H7 (cell line): ENCODE results near the gene SHISA2. TPM values are rescaled to one million over a fixed set of nuclear protein-coding genes. Genes with fewer than 3 reads are reported as not detected.

ENCODE experiments used
- DNase-seq: peaks from one replicate; pipeline ENCODE4 v3.0.0; 2012
- H3K27me3 ChIP-seq: 2 replicates; pipeline ENCODE4 v1.6.0; 2011; ENCODE audit warnings: mild to moderate bottlenecking, low read length; ENCODE audit not compliant: control insufficient read depth, insufficient read depth
- H3K36me3 ChIP-seq: replicated peaks from 2 replicates; pipeline ENCODE4 v1.5.1; 2011; ENCODE audit warnings: low read length; ENCODE audit not compliant: control insufficient read depth, insufficient read depth
- H3K4me3 ChIP-seq: 2 replicates; pipeline ENCODE4 v1.5.1; 2011; ENCODE audit warnings: low read depth, mild to moderate bottlenecking, control low read depth, low read length, moderate library complexity; ENCODE audit not compliant: insufficient read depth
- total RNA-seq: library from RNA; depleted of rRNA; stranded (reverse); fragments of >200 nt; shearing (Covaris generic); gene quantifications from 2 replicates; pipeline ENCODE4 v1.2.3, GENCODE V29; 2014; rRNA removed

The SHISA2 gene
- total RNA-seq, 1 experiment from 2014 or later, result 59.8 TPM

- Histone ChIP-seq H3K36me3 (no peaks in the 10 kb centered on the region), H3K27me3 (no peaks in the 10 kb centered on the region), H3K4me3 (no peak overlapping the region)
- DNase-seq, result no peak
These were observed 33.7 kb downstream of the SHISA2 start for GRCh38 chr13:26017932-26018665.

GRCh38 chr13:26017196-26017921, 34.5 kb downstream of the SHISA2 start:
- no peak for DNase-seq
- no peaks in the 10 kb centered on the region for H3K27me3 ChIP-seq
- no peaks in the 10 kb centered on the region for H3K36me3 ChIP-seq
- H3K4me3 ChIP-seq, result no peak overlapping the region

GRCh38 chr13:26016189-26016588, 35.6 kb downstream of the SHISA2 start:
- no peak for DNase-seq
- Histone ChIP-seq H3K36me3 (no peaks in the 10 kb centered on the region), H3K4me3 (no peak overlapping the region), H3K27me3 (no peaks in the 10 kb centered on the region)

- Histone ChIP-seq H3K36me3 (no peaks in the 10 kb centered on the region), H3K27me3 (no peaks in the 10 kb centered on the region), H3K4me3 (no peak overlapping the region)
- no peak for DNase-seq
These were observed 36.3 kb downstream of the SHISA2 start for GRCh38 chr13:26015271-26016125.

- H3K27me3 ChIP-seq, result no peaks in the 10 kb centered on the region
- no peak for DNase-seq
- H3K4me3 ChIP-seq, result no peak overlapping the region; the same call in 1 of the 2 replicates
- no peaks in the 10 kb centered on the region for H3K36me3 ChIP-seq
These were observed 38.8 kb downstream of the SHISA2 start for GRCh38 chr13:26012995-26013394.

GRCh38 chr13:26011996-26012821, 39.6 kb downstream of the SHISA2 start:
- peak overlapping the region; percentile 21; the same call in 1 of the 2 replicates for H3K4me3 ChIP-seq
- DNase-seq, result peak; percentile 52
- H3K36me3 ChIP-seq, result no peaks in the 10 kb centered on the region; the same call in 1 of the 2 replicates
- H3K27me3 ChIP-seq, result no peaks in the 10 kb centered on the region

- no peak overlapping the region for H3K4me3 ChIP-seq
- no peak for DNase-seq
- no peaks in the 10 kb centered on the region for H3K27me3 ChIP-seq
- no peaks in the 10 kb centered on the region; the same call in 1 of the 2 replicates for H3K36me3 ChIP-seq
These were observed 40.6 kb downstream of the SHISA2 start for GRCh38 chr13:26011208-26011573.

- H3K36me3 ChIP-seq, result no peaks in the 10 kb centered on the region; the same call in 1 of the 2 replicates
- DNase-seq, result peak; percentile 60
These were observed 41.2 kb downstream of the SHISA2 start for GRCh38 chr13:26010487-26011207.

GRCh38 chr13:26007261-26008125, 44.3 kb downstream of the SHISA2 start:
- Histone ChIP-seq H3K36me3 (no peaks in the 10 kb centered on the region; the same call in 1 of the 2 replicates), H3K27me3 (no peaks in the 10 kb centered on the region), H3K4me3 (no peak overlapping the region)
- DNase-seq, result no peak

More at GRCh38 chr13:26010487-26011207, 41.2 kb downstream of the SHISA2 start:
- no peaks in the 10 kb centered on the region for H3K27me3 ChIP-seq
- no peak overlapping the region for H3K4me3 ChIP-seq

Other genes with a start within 250 kb of the SHISA2 start
- gene RNF6, start 170.3 kb upstream of the SHISA2 start, total RNA-seq, result 10.7 and 15.8 TPM in 2 replicates
- 28.4 and 36.5 TPM in 2 replicates for gene CDK8, start 202.1 kb upstream of the SHISA2 start, total RNA-seq